Measurements from ENCODE around the gene FNBP1.

GRCh38 chr9:129887334-129888292, 155.4 kb downstream of the FNBP1 start:
- peak; percentile 17 for TF ChIP-seq CTCF (IDR thresholded peaks at IDR 0.05; ENCODE audit: low read depth, low read length)
- no peak for TF ChIP-seq POLR2A (IDR thresholded peaks at IDR 0.05; ENCODE audit: extremely low read depth, insufficient read length)
- peak; percentile 17 for TF ChIP-seq MYC (IDR thresholded peaks at IDR 0.05; ENCODE audit: low read depth, low read length)
